RWPE2 (cell line): Measurements from ENCODE around the gene MATCAP1.

Source experiments
- ATAC-seq: fragments of 200-7000 bp; cut with Tn5 transposase; 3 replicates; pipeline ENCODE4 v1.9.1; 2021; ENCODE audit warnings: low read depth
- DNase-seq: peaks from one replicate; pipeline ENCODE4 v3.0.0-alpha.2; 2020; ENCODE audit warnings: low spot score
- H3K27ac ChIP-seq: fragments of 450-650 bp; 2 replicates; pipeline ENCODE4 v1.5.1; 2017; ENCODE audit warnings: mild to moderate bottlenecking; ENCODE audit not compliant: poor library complexity, severe bottlenecking
- H3K27me3 ChIP-seq: fragments of 250-450 bp; sonication (Bioruptor Pico); 2 replicates; pipeline ENCODE4 v1.5.1; 2021; ENCODE audit warnings: mild to moderate bottlenecking, moderate library complexity; ENCODE audit not compliant: insufficient read depth, poor library complexity, severe bottlenecking
- H3K36me3 ChIP-seq: fragments of 250-450 bp; sonication (Bioruptor Pico); 2 replicates; pipeline ENCODE4 v1.5.1; 2020; ENCODE audit warnings: low read depth, mild to moderate bottlenecking, moderate library complexity
- H3K4me1 ChIP-seq: fragments of 250-450 bp; sonication (Bioruptor Pico); 2 replicates; pipeline ENCODE4 v1.5.1; 2021; ENCODE audit warnings: mild to moderate bottlenecking, moderate library complexity; ENCODE audit not compliant: insufficient read depth, poor library complexity, severe bottlenecking
- H3K4me3 ChIP-seq: fragments of 250-450 bp; sonication (Bioruptor Pico); 2 replicates; pipeline ENCODE4 v1.5.1; 2021; ENCODE audit warnings: mild to moderate bottlenecking, moderate library complexity; ENCODE audit not compliant: severe bottlenecking
- H3K9me3 ChIP-seq: fragments of 250-450 bp; sonication (Bioruptor Pico); 2 replicates; pipeline ENCODE4 v1.5.1; 2021; ENCODE audit warnings: mild to moderate bottlenecking, moderate library complexity; ENCODE audit not compliant: severe bottlenecking
- TF ChIP-seq, protein P1 (sequence below): fragments of 450-650 bp; IDR thresholded peaks from one replicate; pipeline ENCODE4 v1.5.1; 2017; ENCODE audit warnings: mild to moderate bottlenecking, moderate library complexity; ENCODE audit not compliant: poor library complexity, severe bottlenecking

Gene MATCAP1

DNA sequence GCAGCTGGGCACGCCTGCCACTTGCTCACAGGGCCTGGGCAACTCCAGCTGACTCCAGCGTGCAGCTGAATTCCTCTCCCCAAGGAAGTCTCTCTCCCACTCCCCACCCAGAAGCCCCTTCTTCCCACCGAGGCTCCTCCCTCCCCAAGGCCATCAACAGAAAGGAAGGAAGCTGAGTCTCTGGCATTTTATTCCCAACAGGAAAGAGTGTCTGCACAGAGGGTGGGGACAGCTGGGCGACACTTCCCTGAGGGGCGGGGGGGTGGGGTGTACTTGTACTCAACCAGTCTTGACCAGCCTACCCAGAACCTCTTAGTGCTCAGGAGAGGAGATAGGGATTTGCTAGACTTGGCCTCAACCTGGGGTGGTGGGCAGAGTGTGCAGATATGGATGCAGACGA is 6.3 kb upstream of the MATCAP1 start, which contains the start of gene EXOC3L1:
TSS of gene EXOC3L1 (minus strand) at position 96 of the 400 bp plus-strand sequence. CDS start 460 bp downstream, outside the sequence.
- no peak for ATAC-seq
- no peak for DNase-seq
- Histone ChIP-seq H3K27ac (no peak within 1 kb of the TSS), H3K27me3 (no peaks in the 10 kb centered on the region), H3K9me3 (no peaks in the 10 kb centered on the region), H3K4me3 (no peak within 1 kb of the TSS), H3K4me1 (peaks cover 8% of the 10 kb centered on the region), H3K36me3 (peaks cover 24% of the 10 kb centered on the region)
- TF ChIP-seq, protein P1, sequence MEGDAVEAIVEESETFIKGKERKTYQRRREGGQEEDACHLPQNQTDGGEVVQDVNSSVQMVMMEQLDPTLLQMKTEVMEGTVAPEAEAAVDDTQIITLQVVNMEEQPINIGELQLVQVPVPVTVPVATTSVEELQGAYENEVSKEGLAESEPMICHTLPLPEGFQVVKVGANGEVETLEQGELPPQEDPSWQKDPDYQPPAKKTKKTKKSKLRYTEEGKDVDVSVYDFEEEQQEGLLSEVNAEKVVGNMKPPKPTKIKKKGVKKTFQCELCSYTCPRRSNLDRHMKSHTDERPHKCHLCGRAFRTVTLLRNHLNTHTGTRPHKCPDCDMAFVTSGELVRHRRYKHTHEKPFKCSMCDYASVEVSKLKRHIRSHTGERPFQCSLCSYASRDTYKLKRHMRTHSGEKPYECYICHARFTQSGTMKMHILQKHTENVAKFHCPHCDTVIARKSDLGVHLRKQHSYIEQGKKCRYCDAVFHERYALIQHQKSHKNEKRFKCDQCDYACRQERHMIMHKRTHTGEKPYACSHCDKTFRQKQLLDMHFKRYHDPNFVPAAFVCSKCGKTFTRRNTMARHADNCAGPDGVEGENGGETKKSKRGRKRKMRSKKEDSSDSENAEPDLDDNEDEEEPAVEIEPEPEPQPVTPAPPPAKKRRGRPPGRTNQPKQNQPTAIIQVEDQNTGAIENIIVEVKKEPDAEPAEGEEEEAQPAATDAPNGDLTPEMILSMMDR: no peak

DNA sequence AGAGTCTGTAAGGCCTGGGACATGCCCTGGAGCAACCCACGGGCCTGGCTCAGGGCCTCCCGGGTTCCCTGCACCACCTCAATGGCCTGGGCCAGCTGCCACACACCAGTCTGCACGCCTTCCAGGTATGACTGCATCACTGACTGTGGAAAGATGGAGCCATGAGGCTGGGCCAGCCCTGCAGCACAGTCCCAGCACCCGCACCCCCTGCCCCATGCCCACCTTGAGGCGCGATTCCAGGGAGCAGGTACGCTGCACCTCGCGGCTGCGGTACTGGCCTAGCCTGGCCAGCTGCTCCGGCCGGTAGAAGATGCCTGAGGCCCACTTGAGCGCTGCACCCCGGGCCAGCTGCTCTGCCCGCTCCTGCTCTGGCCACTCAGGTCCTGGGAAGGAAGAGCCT is 5.0 kb upstream of the MATCAP1 start:
- Histone ChIP-seq H3K4me3 (no peak overlapping the region), H3K27ac (no peak overlapping the region), H3K36me3 (peaks cover 11% of the 10 kb centered on the region), H3K27me3 (no peaks in the 10 kb centered on the region), H3K9me3 (no peaks in the 10 kb centered on the region), H3K4me1 (peaks cover 8% of the 10 kb centered on the region)
- TF ChIP-seq, protein P1: no peak
- ATAC-seq: no peak
- DNase-seq: no peak

DNA sequence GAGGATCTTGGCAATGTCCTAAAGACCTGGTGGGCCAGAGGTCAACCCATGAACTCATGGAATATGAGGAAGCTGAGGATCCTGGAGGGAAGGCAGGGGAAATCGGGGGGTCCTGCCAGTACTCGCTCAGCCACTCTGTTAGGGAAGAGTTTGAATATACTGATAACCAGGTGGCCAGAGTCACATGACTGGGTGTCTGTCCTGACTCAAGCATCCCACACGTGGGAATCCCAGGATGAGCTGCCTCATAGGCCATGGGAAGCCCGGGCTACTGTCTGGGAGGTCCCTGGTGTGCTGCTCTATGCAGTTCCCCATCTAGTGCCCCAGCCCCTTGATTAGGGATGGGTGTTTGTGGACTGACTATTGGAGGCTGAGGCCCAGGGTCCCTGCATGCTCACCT is 4.6 kb upstream of the MATCAP1 start:
- no peak for ATAC-seq

DNA sequence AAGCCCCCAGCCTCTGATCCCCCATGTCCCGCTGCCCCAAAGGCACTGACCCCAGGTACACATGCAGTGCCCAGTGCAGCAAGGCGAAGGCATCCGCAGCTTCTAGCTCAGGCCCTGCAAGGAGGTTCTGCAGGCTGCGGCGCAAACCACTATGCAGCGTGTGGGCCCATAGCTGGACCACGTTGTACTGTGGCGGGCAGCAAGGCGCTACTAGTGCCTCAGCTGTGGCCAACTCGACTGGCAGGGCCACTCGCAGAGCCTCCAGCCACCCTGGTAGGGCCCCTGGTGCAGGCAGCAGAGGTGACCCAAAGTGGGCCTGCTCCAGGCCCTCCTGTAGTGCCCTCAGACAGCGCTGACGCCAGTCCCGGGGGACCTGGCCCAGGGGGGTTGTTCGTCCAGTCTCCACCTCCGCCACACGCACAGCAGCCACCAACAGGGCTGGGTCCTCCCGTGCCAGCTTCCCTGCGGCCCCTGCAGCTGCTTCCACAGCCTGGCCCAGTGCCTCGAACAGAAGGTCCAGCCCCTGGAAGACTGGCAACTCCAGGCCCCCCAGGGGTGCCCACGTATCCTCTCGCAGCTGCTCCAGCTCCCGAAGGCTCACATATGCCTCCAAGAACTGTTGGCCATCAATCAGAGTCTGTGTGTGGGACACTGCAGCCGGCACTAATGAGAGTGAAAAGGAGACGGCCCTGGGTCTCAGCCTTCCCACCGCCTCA is 3.6 kb upstream of the MATCAP1 start:
- ATAC-seq: no peak
- no peaks in the 10 kb centered on the region for H3K36me3 ChIP-seq
- H3K9me3 ChIP-seq: no peaks in the 10 kb centered on the region
- H3K27ac ChIP-seq: no peak overlapping the region
- DNase-seq: no peak
- peaks cover 8% of the 10 kb centered on the region for H3K4me1 ChIP-seq
- no peaks in the 10 kb centered on the region for H3K27me3 ChIP-seq
- TF ChIP-seq, protein P1: no peak
- no peak overlapping the region for H3K4me3 ChIP-seq

More for the DNA sequence above, 4.6 kb upstream of the MATCAP1 start:
- DNase-seq: no peak
- no peak overlapping the region for H3K27ac ChIP-seq
- peaks cover 7% of the 10 kb centered on the region for H3K4me1 ChIP-seq
- H3K9me3 ChIP-seq: no peaks in the 10 kb centered on the region
- no peaks in the 10 kb centered on the region for H3K27me3 ChIP-seq
- TF ChIP-seq, protein P1: no peak
- no peak overlapping the region for H3K4me3 ChIP-seq
- H3K36me3 ChIP-seq: peaks cover 7% of the 10 kb centered on the region

DNA sequence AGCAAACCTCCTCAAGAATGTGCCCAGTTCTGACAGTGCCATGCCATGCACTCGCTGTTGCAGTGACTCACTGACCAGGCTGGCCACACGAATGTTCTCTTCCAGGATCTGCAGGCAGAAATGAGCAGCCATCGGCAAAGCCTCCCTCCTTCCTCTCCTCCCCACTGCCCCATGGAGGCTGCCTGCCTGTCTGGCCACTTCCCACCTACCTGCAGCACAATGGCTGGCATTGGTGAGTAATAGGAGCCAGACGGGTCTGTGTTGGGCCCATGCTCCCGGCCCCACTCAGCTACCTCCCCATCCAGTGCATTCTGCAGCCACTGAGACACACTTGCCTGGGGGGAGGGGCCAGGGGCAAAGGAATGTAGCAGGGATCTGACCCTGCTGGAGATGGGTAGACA is 2.8 kb upstream of the MATCAP1 start:
- peak; percentile 4; the same call in 1 of the 3 replicates for ATAC-seq
- Histone ChIP-seq H3K27me3 (no peaks in the 10 kb centered on the region), H3K27ac (no peak overlapping the region), H3K9me3 (no peaks in the 10 kb centered on the region), H3K4me1 (peaks cover 8% of the 10 kb centered on the region), H3K4me3 (no peak overlapping the region), H3K36me3 (no peaks in the 10 kb centered on the region)
- no peak for DNase-seq
- TF ChIP-seq, protein P1: no peak
